Mucosa of descending colon (tissue), 3 donors: ENCODE measurements around the gene RCAN1. TPM values are rescaled to one million over a fixed set of nuclear protein-coding genes. Genes with fewer than 3 reads are reported as not detected.
"Not testable (repeated sequence)": the region's sequence is repeated elsewhere in the genome, so short reads cannot be mapped to it uniquely, and the experiment has no call there.

ENCODE experiments used
- ATAC-seq: fragments of 200-7000 bp; cut with Tn5 transposase; one replicate; pipeline ENCODE4 v1.9.1; 2020; ENCODE audit warnings: mild to moderate bottlenecking, moderate library complexity
- DNase-seq, 3 donors: peaks; one replicate each; pipeline ENCODE4 v3.0.0-alpha.2; 2020
- H3K36me3 ChIP-seq: fragments of 200-600 bp; one replicate; pipeline ENCODE4 v1.8.0; 2021; ENCODE audit warnings: low read depth, mild to moderate bottlenecking
- H3K4me1 ChIP-seq: fragments of 200-600 bp; one replicate; pipeline ENCODE4 v1.8.0; 2021; ENCODE audit warnings: low read depth, mild to moderate bottlenecking
- H3K4me3 ChIP-seq: fragments of 200-600 bp; one replicate; pipeline ENCODE4 v1.8.0; 2021; ENCODE audit warnings: mild to moderate bottlenecking
- H3K9me3 ChIP-seq: fragments of 200-600 bp; one replicate; pipeline ENCODE4 v1.8.0; 2021; ENCODE audit warnings: mild to moderate bottlenecking
- intact Hi-C, 2 donors: fragments of 100-400 bp; cut with DNase I in 1 of 2; cut with micrococcal nuclease in 1 of 2; formaldehyde crosslinking; loops; one replicate each; pipeline versions ENCODE4 v1.11.0 to v1.11.1; 2022; cut with DNase I, micrococcal nuclease
- total RNA-seq, 3 donors: library from RNA; stranded (reverse); fragmentation: NEBNext Ultra II Directional in 2 of 3; extraction: Animal tissue kit (Norgen Biotek cat#: 25700) in 2 of 3; gene quantifications; one replicate each; pipeline versions ENCODE4 v1.2.1 to v1.2.4, GENCODE V29; 2021 to 2023
- TF ChIP-seq, protein P1 (sequence below): fragments of 200-600 bp; IDR thresholded peaks from one replicate; pipeline ENCODE4 v1.8.0; 2022; ENCODE audit warnings: antibody characterized with exemption, mild to moderate bottlenecking
- donor health status: DM: no; HTN: no; CAD: no; lungs with moderate emphysema.
- donor health status: DM: no; HTN: no; CAD: no.
- donor health status: DM: no; HTN: yes; CAD: no.

Gene RCAN1
- total RNA-seq, 3 donors from 2014 or later = 44.4 to 55.2 (median 50.7) TPM

DNA sequence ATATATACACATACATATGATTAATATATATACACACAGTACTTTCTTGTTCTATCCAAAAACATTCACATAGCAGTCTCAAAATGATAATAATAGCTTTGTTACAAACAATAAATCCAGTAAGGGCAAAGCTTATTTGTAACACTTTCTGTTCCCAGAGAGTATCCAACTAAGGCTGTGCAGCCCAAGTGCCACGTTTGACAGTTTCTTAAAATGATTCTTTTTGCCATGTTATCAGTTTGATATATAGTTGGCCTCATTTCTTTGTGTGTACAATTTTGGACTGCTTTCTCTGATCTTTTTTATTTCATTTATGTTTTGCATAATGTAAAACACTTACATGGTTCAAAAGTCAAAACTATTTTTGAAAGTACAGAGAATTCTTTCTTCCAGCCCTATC lies 114.7 kb downstream of the RCAN1 start:
- intact Hi-C loops = no loop called here
- no peaks in the 10 kb centered on the region for H3K4me1 ChIP-seq
- no peak for DNase-seq
- H3K36me3 ChIP-seq = no peaks in the 10 kb centered on the region
- no peak overlapping the region for H3K4me3 ChIP-seq
- no peak for ATAC-seq
- H3K9me3 ChIP-seq = peaks cover 9% of the 10 kb centered on the region
- TF ChIP-seq, protein P1, sequence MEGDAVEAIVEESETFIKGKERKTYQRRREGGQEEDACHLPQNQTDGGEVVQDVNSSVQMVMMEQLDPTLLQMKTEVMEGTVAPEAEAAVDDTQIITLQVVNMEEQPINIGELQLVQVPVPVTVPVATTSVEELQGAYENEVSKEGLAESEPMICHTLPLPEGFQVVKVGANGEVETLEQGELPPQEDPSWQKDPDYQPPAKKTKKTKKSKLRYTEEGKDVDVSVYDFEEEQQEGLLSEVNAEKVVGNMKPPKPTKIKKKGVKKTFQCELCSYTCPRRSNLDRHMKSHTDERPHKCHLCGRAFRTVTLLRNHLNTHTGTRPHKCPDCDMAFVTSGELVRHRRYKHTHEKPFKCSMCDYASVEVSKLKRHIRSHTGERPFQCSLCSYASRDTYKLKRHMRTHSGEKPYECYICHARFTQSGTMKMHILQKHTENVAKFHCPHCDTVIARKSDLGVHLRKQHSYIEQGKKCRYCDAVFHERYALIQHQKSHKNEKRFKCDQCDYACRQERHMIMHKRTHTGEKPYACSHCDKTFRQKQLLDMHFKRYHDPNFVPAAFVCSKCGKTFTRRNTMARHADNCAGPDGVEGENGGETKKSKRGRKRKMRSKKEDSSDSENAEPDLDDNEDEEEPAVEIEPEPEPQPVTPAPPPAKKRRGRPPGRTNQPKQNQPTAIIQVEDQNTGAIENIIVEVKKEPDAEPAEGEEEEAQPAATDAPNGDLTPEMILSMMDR = no peak

DNA sequence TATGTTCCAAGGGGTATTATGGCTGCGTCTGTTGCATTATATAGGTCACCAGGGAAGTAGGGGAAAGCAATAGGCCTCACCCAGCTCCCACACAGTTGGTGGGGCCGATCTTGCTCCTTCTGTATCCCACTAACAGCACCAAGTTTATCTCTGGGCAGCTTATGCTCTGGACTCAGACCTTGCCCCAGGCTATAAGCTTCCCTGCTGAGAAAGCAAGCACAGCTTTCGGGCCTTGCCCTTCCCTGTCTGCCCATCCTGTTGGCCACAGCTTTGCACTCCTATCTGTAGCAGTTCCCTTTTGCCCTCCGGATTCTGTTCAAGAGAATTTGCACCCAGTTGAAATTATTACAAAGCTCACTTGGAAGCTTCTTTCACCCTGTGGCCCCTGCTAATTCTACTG lies 115.8 kb downstream of the RCAN1 start:
- intact Hi-C loops = no loop called here
- Histone ChIP-seq H3K9me3 (peaks cover 9% of the 10 kb centered on the region), H3K4me3 (no peak overlapping the region), H3K4me1 (no peaks in the 10 kb centered on the region), H3K36me3 (no peaks in the 10 kb centered on the region)
- TF ChIP-seq, protein P1 = no peak
- ATAC-seq (no peak), DNase-seq (no peak)

DNA sequence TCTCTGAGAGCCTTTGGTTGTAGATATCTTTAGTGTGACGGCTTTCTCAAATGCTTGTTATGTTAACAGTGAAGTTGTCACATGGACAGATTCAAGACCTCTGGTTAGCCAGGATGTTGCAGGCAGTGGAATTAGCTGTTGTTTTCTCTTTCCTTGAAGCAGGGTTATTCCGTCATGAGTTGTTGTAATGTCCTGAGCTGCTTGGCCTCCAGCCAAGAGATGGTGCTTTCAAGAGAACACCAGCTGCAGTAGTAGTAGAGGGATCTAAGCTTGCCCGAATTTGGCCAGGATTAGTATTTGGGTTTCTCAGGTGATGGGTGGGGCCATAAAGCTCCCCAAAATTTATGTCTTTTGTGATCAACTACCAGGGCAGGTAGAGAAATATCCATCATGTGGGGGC lies 116.3 kb downstream of the RCAN1 start:
- no peak overlapping the region for H3K4me3 ChIP-seq
- no peaks in the 10 kb centered on the region for H3K36me3 ChIP-seq
- H3K4me1 ChIP-seq = no peaks in the 10 kb centered on the region
- intact Hi-C loops = no loop called here
- H3K9me3 ChIP-seq = peaks cover 9% of the 10 kb centered on the region
- ATAC-seq (no peak), DNase-seq (no peak)
- TF ChIP-seq, protein P1 = no peak

DNA sequence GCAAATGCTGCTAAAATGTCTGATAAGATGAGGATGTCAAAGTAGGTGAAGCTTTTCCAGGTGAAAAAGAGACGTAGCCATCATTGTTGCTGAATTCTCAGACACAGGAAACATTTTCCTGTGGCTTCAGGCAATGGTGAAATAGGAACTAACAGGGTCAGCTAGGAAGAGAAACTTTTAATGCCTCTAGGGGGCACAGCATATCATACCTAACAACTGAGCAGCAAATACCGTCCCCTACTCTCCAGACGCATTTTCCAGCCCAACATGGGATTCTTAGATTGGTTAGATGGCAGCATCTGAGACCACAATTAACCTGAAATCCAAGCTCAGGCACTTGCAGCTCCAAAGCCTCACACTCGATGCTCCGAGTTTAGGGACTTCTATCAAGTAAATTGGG lies 131.1 kb downstream of the RCAN1 start:
- H3K36me3 ChIP-seq, H3K9me3 ChIP-seq, ATAC-seq, intact Hi-C loops, H3K4me1 ChIP-seq, H3K4me3 ChIP-seq, DNase-seq: not testable (repeated sequence)

DNA sequence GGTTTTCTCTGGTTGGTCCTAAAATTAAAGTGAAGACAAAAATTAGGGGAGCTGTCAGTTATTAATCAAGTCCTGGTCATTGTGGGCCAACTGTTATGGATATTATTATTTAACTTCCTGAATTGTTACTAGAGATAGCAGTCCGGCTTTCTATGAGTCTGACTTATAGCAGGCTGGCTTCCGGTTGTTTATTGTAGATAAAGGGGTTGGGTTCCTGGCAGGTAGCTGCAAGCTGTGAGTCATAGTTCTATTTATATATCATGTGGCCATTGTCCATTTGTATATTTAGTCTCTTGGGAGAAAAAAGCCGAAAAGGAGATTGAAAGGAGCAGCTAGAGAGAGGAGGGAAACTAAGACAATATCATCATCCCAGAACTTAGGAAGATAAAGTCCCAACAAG lies 131.5 kb downstream of the RCAN1 start:
- intact Hi-C loops, H3K4me1 ChIP-seq, H3K9me3 ChIP-seq, H3K36me3 ChIP-seq, H3K4me3 ChIP-seq, DNase-seq: not testable (repeated sequence)
- ATAC-seq = peak; percentile 64

DNA sequence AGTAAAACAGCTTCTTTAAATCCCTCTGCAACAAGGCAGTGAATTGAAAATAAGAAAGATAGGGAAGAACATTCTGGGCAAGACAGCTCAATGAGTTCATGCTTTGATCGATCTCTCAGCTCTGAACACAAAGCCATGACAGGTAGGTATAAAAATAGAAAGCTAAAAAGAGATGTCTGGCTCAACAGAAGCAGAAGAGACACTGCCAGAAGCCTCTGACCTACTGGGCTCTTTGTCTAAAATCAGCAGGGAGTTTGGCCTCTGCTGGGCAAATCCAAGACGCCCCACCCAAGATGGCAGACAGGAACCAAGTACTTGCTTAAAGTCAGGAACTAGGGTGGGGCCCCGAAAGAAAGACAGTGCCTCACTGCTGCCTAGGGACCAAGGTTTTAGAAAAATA lies 147.6 kb downstream of the RCAN1 start:
- ATAC-seq, H3K4me3 ChIP-seq, intact Hi-C loops, H3K36me3 ChIP-seq, H3K9me3 ChIP-seq, H3K4me1 ChIP-seq, DNase-seq: not testable (repeated sequence)

Other genes with a start within 250 kb of the RCAN1 start
- 10 to 100 TPM in 1 of 3 donors, 1 to 10 TPM in 2; 1.7 to 12.1 (median 3.8) TPM for gene SMIM11, start 239.6 kb downstream of the RCAN1 start, total RNA-seq
- not detected for gene SMIM34, start 191.2 kb downstream of the RCAN1 start, total RNA-seq
- 1 to 10 TPM in 1 of 3 donors, under 1 TPM in 2; 0.32 to 1.4 (median 0.55) TPM for gene KCNE1, start 102.9 kb downstream of the RCAN1 start, total RNA-seq
- gene CLIC6, start 53.9 kb upstream of the RCAN1 start, total RNA-seq = 1 to 10 TPM in 2 of 3 donors, under 1 TPM in 1; 0.96 to 4.8 (median 3.0) TPM